Body of pancreas (tissue), 4 donors: ENCODE data around the gene KLF16. TPM values are rescaled to one million over a fixed set of nuclear protein-coding genes. Genes with fewer than 3 reads are reported as not detected.
A peak's percentile ranks its signal among the peaks of the same experiment; 100 is the strongest.

Source experiments
- ATAC-seq: fragments of 150-250 bp; one replicate; pipeline ENCODE4 v1.9.1; 2016
- DNase-seq, 4 donors: peaks; one replicate each; pipeline ENCODE4 v3.0.0-alpha.2; 2019
- H3K27ac ChIP-seq, 4 donors: fragments of 200-600 bp; sonication (generic); 1 replicate in 3 of 4; 2 replicates in 1 of 4; pipeline versions ENCODE4 v1.5.1 to v1.6.1; 2016 to 2019; ENCODE audit warnings: mild to moderate bottlenecking in 1 of 4, mixed read lengths in 1 of 4, moderate library complexity in 1 of 4
- H3K27me3 ChIP-seq, 2 donors: fragments of 200-600 bp; sonication (generic); one replicate each; pipeline ENCODE4 v1.6.0; 2016; ENCODE audit warnings: mild to moderate bottlenecking in 1 of 2
- H3K36me3 ChIP-seq, 2 donors: fragments of 200-600 bp; sonication (generic); replicated peaks in 1 of 2; 2 replicates each; pipeline ENCODE4 v1.5.1; 2016; ENCODE audit warnings: low read depth in 2 of 2; ENCODE audit not compliant: insufficient read depth in 1 of 2
- H3K4me1 ChIP-seq: fragments of 200-600 bp; sonication (generic); one replicate; pipeline ENCODE4 v1.6.0; 2016
- H3K4me3 ChIP-seq, 2 donors: fragments of 200-600 bp; sonication (generic); 1 replicate in 1 of 2; 2 replicates in 1 of 2; pipeline ENCODE4 v1.5.1; 2016 to 2019
- H3K9me3 ChIP-seq, 3 donors: fragments of 200-600 bp; sonication (generic); 1 replicate in 2 of 3; 2 replicates in 1 of 3; pipeline ENCODE4 v1.5.1; 2016
- CTCF ChIP-seq, 7 experiments: fragments of 450-650 bp in 4 of 7; fragments of 200-600 bp in 3 of 7; sonication (generic) in 3 of 7; IDR thresholded peaks; one replicate each; pipeline ENCODE4 v1.5.1; 2016 to 2019; ENCODE audit warnings: antibody characterized with exemption in 7 of 7
- POLR2A ChIP-seq, 3 donors: fragments of 450-650 bp; IDR thresholded peaks; one replicate each; pipeline ENCODE4 v1.6.1; 2016; ENCODE audit warnings: antibody characterized with exemption in 3 of 3, mild to moderate bottlenecking in 2 of 3
- WGBS, 2 donors: methylation state at CpG; one replicate each; pipeline ENCODE4 v1.1.5; 2017; 5-methylcytosine and 5-hydroxymethylcytosine counted together
- intact Hi-C: fragments of 100-400 bp; cut with DNase I; formaldehyde crosslinking; loops from one replicate; pipeline ENCODE4 v1.15.1; 2023
- total RNA-seq, 2 donors: library from RNA; depleted of rRNA; stranded (reverse); fragments of >200 nt; gene quantifications; one replicate each; pipeline ENCODE4 v1.1.0, GENCODE V29; 2016

The KLF16 gene
- 1 to 10 TPM; 2.3 to 3.6 TPM for total RNA-seq

- peak within 1 kb of the TSS; percentile 62 to 66 for H3K4me3 ChIP-seq
- no peaks in the 10 kb centered on the region for H3K36me3 ChIP-seq
- intact Hi-C loops: no loop called here
- peaks cover 48% of the 10 kb centered on the region for H3K4me1 ChIP-seq
- ATAC-seq: no peak
- H3K9me3 ChIP-seq: no peaks in the 10 kb centered on the region
- 1% methylated on average over 20 of the region's 63 CpGs; no CpG with 5 or more reads in 1 of the 2 donors for WGBS, 2 donors
- H3K27me3 ChIP-seq: no peaks in the 10 kb centered on the region
- TF ChIP-seq POLR2A (IDR thresholded peaks at IDR 0.05) (no peak), CTCF (IDR thresholded peaks at IDR 0.05) (no peak)
- no peak for DNase-seq
- peak within 1 kb of the TSS; percentile 48 to 92 (median 78) for H3K27ac ChIP-seq
Measured at GRCh38 chr19:1863328-1863637, at the start of gene KLF16. Gene KLF16, minus strand, starts transcription at chr19:1863579. Its CDS starts 82 bp downstream, at chr19:1863497.

GRCh38 chr19:1912760-1913505 is 49.6 kb upstream of the KLF16 start:
- H3K4me1 ChIP-seq: peaks cover 40% of the 10 kb centered on the region
- ATAC-seq: no peak
- H3K27ac ChIP-seq: no peak overlapping the region
- intact Hi-C loops: no loop called here
- TF ChIP-seq POLR2A (IDR thresholded peaks at IDR 0.05) (no peak), CTCF (IDR thresholded peaks at IDR 0.05) (no peak)
- peaks cover 0 to 4% of the 10 kb centered on the region in 2 donors for H3K36me3 ChIP-seq
- no peak for DNase-seq
- H3K9me3 ChIP-seq: no peaks in the 10 kb centered on the region
- H3K27me3 ChIP-seq: no peaks in the 10 kb centered on the region
- WGBS, 2 donors: 95 to 97% methylated on average over 64 to 66 of the region's 77 CpGs
- no peak overlapping the region for H3K4me3 ChIP-seq

DNA sequence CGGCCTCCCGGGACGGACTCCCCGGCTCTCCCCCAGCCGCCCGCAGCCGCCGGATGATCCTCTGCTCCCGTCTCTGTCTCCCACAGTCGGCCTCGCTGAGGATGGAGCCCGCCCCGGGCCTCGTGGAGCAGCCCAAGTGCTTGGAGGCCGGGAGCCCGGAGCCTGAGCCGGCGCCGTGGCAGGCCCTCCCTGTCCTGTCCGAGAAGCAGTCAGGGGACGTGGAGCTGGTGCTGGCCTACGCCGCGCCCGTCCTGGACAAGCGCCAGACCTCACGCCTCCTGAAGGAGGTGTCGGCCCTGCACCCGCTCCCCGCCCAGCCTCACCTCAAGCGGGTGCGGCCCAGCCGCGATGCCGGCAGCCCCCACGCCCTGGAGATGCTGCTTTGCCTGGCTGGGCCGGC is 48.6 kb upstream of the KLF16 start:
- ATAC-seq: no peak
- intact Hi-C loops: no loop called here
- no peak for DNase-seq
- Histone ChIP-seq H3K27ac (no peak overlapping the region), H3K9me3 (no peaks in the 10 kb centered on the region), H3K4me1 (peaks cover 49% of the 10 kb centered on the region), H3K4me3 (no peak overlapping the region), H3K36me3 (peaks cover 0 to 4% of the 10 kb centered on the region in 2 donors), H3K27me3 (no peaks in the 10 kb centered on the region)
- WGBS, 2 donors: 93 to 97% methylated on average over 13 to 36 of the region's 37 CpGs
- no peak for TF ChIP-seq POLR2A (IDR thresholded peaks at IDR 0.05)

DNA sequence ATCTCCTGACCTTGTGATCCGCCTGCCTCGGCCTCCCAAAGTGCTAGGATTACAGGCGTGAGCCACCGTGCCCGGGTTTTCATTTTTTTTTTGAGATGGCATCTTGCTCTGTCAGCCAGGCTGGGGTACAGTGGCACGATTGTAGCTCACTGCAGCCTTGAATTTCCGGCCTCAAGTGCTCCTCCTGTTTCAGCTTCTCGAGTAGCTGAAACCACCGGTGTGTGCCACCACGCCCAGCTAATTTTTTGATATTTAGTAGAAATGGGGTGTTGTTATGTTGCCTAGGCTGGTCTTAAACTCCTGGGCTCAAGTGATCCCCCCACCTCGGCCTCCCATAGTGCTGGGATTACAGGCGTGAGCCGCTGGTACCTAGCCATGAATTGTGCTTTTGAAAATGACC is 47.7 kb upstream of the KLF16 start:
- no peak overlapping the region for H3K4me3 ChIP-seq
- H3K4me1 ChIP-seq: peaks cover 58% of the 10 kb centered on the region
- 83 to 96% methylated on average over 13 of the region's 13 CpGs for WGBS, 2 donors
- H3K9me3 ChIP-seq: no peaks in the 10 kb centered on the region
- no peak for DNase-seq
- H3K27me3 ChIP-seq: no peaks in the 10 kb centered on the region
- intact Hi-C loops: no loop called here
- ATAC-seq: no peak
- TF ChIP-seq POLR2A (IDR thresholded peaks at IDR 0.05): no peak
- no peak for TF ChIP-seq CTCF (IDR thresholded peaks at IDR 0.05)
- no peak overlapping the region for H3K27ac ChIP-seq
- peaks cover 0 to 4% of the 10 kb centered on the region in 2 donors for H3K36me3 ChIP-seq

GRCh38 chr19:1910177-1910576 is 46.8 kb upstream of the KLF16 start:
- Histone ChIP-seq H3K4me3 (no peak overlapping the region), H3K9me3 (no peaks in the 10 kb centered on the region), H3K27me3 (no peaks in the 10 kb centered on the region), H3K4me1 (peaks cover 64% of the 10 kb centered on the region), H3K27ac (peak overlapping the region in 2 of 4 donors; percentile 1 to 54), H3K36me3 (peaks cover 0 to 4% of the 10 kb centered on the region in 2 donors)
- intact Hi-C loops: no loop called here
- 78 to 89% methylated on average over 3 to 10 of the region's 10 CpGs for WGBS, 2 donors
- DNase-seq (no peak), ATAC-seq (no peak)
- TF ChIP-seq CTCF (IDR thresholded peaks at IDR 0.05) (no peak), POLR2A (IDR thresholded peaks at IDR 0.05) (no peak)
